HepG2 (cell line): ENCODE results near the gene RHBDD3. TPM values are rescaled to one million over a fixed set of nuclear protein-coding genes. Genes with fewer than 3 reads are reported as not detected.

ENCODE experiments used
- BHLHE40 ChIP-seq: IDR thresholded peaks from 2 replicates; pipeline ENCODE4 v1.6.1; 2011; ENCODE audit warnings: low read length, improper control_type of control experiment
- CENPBD1 ChIP-seq: sonication (generic); formaldehyde crosslinking; IDR thresholded peaks from 2 replicates; pipeline ENCODE4 v1.8.0; 2022; ENCODE audit warnings: missing genetic modification reagents, low read depth, mild to moderate bottlenecking, borderline replicate concordance
- DDIT3 ChIP-seq: sonication (generic); formaldehyde crosslinking; IDR thresholded peaks from 2 replicates; pipeline ENCODE4 v1.4.0; 2020; ENCODE audit warnings: mild to moderate bottlenecking, missing genetic modification reagents
- PCBP2 ChIP-seq: fragments of 200-400 bp; formaldehyde crosslinking; optimal IDR thresholded peaks from 2 replicates; pipeline ENCODE3; 2018; ENCODE audit warnings: low read length, low read depth; ENCODE audit not compliant: poor library complexity, severe bottlenecking
- TFAP4 ChIP-seq: sonication (generic); IDR thresholded peaks from 2 replicates; pipeline ENCODE4 v1.6.1; 2016; ENCODE audit warnings: low read depth, borderline replicate concordance
- TRIM24 ChIP-seq: sonication (generic); formaldehyde crosslinking; IDR thresholded peaks from 2 replicates; pipeline ENCODE4 v1.8.0; 2022; ENCODE audit warnings: mild to moderate bottlenecking, missing genetic modification reagents
- ZBED4 ChIP-seq: sonication (generic); formaldehyde crosslinking; IDR thresholded peaks from 2 replicates; pipeline ENCODE4 v1.4.0; 2020; ENCODE audit warnings: missing genetic modification reagents, borderline replicate concordance
- ZBTB14 ChIP-seq: sonication (generic); formaldehyde crosslinking; IDR thresholded peaks from 2 replicates; pipeline ENCODE4 v1.4.0; 2020; ENCODE audit warnings: missing genetic modification reagents
- ZBTB37 ChIP-seq: sonication (generic); formaldehyde crosslinking; IDR thresholded peaks from 2 replicates; pipeline ENCODE4 v1.4.0; 2020; ENCODE audit warnings: mild to moderate bottlenecking, missing genetic modification reagents
- ZFP36L1 ChIP-seq: sonication (generic); formaldehyde crosslinking; IDR thresholded peaks from 2 replicates; pipeline ENCODE4 v1.8.0; 2022; ENCODE audit warnings: mild to moderate bottlenecking, missing genetic modification reagents, moderate library complexity
- ZFX ChIP-seq: sonication (generic); formaldehyde crosslinking; IDR thresholded peaks from 2 replicates; pipeline ENCODE4 v1.4.0; 2020; ENCODE audit warnings: mild to moderate bottlenecking, low read depth, missing genetic modification reagents, moderate library complexity
- ZNF276 ChIP-seq: sonication (generic); formaldehyde crosslinking; IDR thresholded peaks from 2 replicates; pipeline ENCODE4 v1.4.0; 2020; ENCODE audit warnings: mild to moderate bottlenecking, low read depth, missing genetic modification reagents
- ZNF33A ChIP-seq: sonication (generic); formaldehyde crosslinking; IDR thresholded peaks from 2 replicates; pipeline ENCODE4 v1.5.1; 2020; ENCODE audit warnings: missing genetic modification reagents, mild to moderate bottlenecking, moderate library complexity, borderline replicate concordance
- ZNF691 ChIP-seq: sonication (generic); formaldehyde crosslinking; IDR thresholded peaks from 2 replicates; pipeline ENCODE4 v1.4.0; 2020; ENCODE audit warnings: missing genetic modification reagents, low read depth, mild to moderate bottlenecking, borderline replicate concordance
- ZNF713 ChIP-seq: sonication (generic); formaldehyde crosslinking; IDR thresholded peaks from 2 replicates; pipeline ENCODE4 v1.4.0; 2020; ENCODE audit warnings: mild to moderate bottlenecking, missing genetic modification reagents
- ZNF747 ChIP-seq: sonication (generic); formaldehyde crosslinking; IDR thresholded peaks from 2 replicates; pipeline ENCODE4 v1.8.1; 2023; ENCODE audit warnings: missing genetic modification reagents, mild to moderate bottlenecking, borderline replicate concordance
- polyA plus RNA-seq, 8 experiments: library from polyadenylated mRNA; depleted of rRNA in 3 of 8; stranded (reverse) in 7 of 8; unstranded in 1 of 8; fragments of >200 nt; fragmentation: Illumina TruSeq in 4 of 8; extraction: Trizol in 4 of 8; gene quantifications; 2 replicates each; pipeline versions ENCODE4 v1.2.1 to v1.2.3, GENCODE V29; 2011 to 2016; ENCODE audit warnings: low read depth in 4 of 8, missing spikeins in 1 of 8, mixed read lengths in 1 of 8; ENCODE audit not compliant: insufficient read depth in 1 of 8
- total RNA-seq, 5 experiments: library from RNA; depleted of rRNA; stranded (reverse); fragments of >200 nt; fragmentation: Illumina TruSeq; extraction: Trizol; gene quantifications; 2 replicates each; pipeline ENCODE4 v1.2.3, GENCODE V29; 2016; ENCODE audit warnings: low read depth in 1 of 5

Gene RHBDD3
- total and polyA plus RNA-seq, 2 of the 13 experiments (the other 11 are each of a cell fraction or from before 2014, with no cell fraction given), result 12.1 to 26.7 TPM

- no peak for TF ChIP-seq DDIT3
- TF ChIP-seq TRIM24, result no peak
- no peak for TF ChIP-seq ZNF276
- TF ChIP-seq BHLHE40, result no peak
- TF ChIP-seq ZFP36L1 (CRISPR knock-in tag), result no peak
- no peak for TF ChIP-seq ZNF747 (CRISPR knock-in tag)
- no peak for TF ChIP-seq CENPBD1
- no peak for TF ChIP-seq ZNF33A
- TF ChIP-seq ZNF713, result no peak
- 0 out of 2 replicates have a peak, but pooled peaks have one; percentile 38 for TF ChIP-seq ZBTB37
- TF ChIP-seq ZFX (CRISPR knock-in tag), result peak; percentile 45; the same call in 1 of the 2 replicates
- no peak for TF ChIP-seq PCBP2
- 0 out of 2 replicates have a peak, but pooled peaks have one; percentile 50 for TF ChIP-seq ZBTB14
- TF ChIP-seq ZBED4 (CRISPR knock-in tag), result no peak
- TF ChIP-seq TFAP4, result peak; percentile 41; the same call in 1 of the 2 replicates
- TF ChIP-seq ZNF691, result no peak
Measured at GRCh38 chr22:29306175-29306834, 38.5 kb upstream of the RHBDD3 start, which contains the start of gene GAS2L1 (continued).
